HG03039 (cell line): ENCODE data around the gene GNA12.

Experiments used
- ATAC-seq: cut with Tn5 transposase; IDR thresholded peaks from one replicate; pipeline ENCODE4 v1.9.1; 2021; ENCODE audit warnings: mild to moderate bottlenecking, moderate library complexity; ENCODE audit not compliant: unreplicated experiment

The GNA12 gene

GRCh38 chr7:2844153-2845033 lies at the start of gene GNA12:
Gene GNA12, minus strand, starts transcription at chr7:2844308. Its CDS starts 147 bp downstream, at chr7:2844161.
- ATAC-seq: peak; percentile 91

GRCh38 chr7:2893411-2893861 lies 49.3 kb upstream of the GNA12 start:
- ATAC-seq: no peak

DNA sequence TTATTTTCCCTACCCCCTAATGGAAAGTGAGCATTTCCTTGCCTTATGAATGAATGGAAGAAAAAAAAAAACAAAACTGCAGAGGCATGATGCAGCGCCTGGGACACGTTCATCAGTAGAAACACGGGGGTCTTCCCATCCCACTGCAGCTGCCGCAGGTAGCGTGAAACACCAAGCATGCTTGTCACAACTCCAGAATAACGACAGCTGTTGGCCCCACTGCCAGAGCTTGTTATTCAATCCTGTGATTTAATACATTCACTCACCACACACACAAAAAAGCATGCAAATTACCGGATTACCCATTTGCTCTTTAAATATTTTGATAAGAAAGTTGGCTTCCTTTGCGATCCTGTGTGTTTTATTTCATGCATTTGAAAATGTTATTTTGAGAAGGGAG lies 48.4 kb upstream of the GNA12 start:
- no peak for ATAC-seq

DNA sequence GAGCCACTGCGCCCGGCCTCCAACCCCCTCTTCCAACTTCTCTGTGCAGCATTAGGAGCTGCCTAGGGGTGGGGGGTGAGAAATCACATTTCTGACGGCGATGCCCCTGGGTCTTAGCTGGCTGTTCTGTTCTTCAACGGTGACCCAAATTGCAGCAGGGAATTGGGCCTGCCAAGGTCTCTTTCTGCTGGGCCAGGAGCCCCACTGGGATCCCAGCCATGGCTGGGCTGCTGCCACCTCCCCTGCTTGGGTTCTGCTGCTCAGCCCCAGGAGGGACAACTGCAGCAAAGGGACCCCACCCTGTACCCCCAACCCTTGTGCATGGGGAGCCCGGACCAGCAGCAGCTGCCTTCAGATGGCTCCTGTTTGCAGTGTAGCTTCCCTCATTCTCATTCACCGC lies 43.7 kb upstream of the GNA12 start:
- ATAC-seq: no peak

- no peak for ATAC-seq
These were observed 42.8 kb upstream of the GNA12 start for GRCh38 chr7:2886900-2887299.

GRCh38 chr7:2886391-2886790 lies 42.3 kb upstream of the GNA12 start:
- ATAC-seq: no peak

DNA sequence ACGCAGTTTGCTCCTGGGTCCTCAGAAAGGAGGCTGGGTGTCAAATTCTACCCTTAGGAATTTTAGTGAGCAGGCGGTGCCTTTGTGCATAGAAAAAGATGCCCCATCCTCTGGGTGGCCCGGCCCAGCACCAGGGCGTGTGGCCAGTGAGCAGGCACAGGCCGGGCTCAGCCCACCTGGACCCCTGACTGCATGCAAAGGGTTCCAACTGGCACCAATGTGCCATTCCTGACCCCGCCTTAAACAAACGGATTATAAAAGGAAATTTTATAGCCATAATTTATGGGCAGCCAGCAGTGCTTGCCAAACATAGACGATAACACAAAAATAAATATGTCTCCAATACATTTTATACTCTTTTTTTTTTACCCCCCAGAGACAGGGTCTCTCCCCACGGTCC lies 40.1 kb upstream of the GNA12 start:
- no peak for ATAC-seq

DNA sequence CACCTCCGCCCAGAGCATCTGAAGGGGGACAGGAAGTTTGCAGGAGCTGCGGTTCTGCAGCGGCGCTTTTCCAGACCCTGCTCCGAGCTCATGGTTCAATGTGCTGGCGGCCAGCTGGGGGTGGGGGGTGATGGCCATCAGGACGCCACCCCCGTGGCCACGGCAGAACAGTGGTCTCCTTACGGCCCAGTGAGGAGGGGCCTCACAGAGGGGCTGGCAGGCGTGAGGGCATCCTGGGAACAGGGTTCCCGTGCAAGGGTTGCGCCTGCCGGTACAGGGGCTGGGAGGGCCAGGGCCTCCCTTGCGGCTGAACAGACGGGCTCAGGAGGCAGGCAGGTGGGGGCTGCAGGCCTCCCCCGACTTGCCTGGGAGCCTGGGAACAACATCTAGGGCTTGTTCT lies 39.0 kb upstream of the GNA12 start:
- ATAC-seq: no peak

- no peak for ATAC-seq
These were observed 38.0 kb upstream of the GNA12 start for GRCh38 chr7:2882111-2882510.

- ATAC-seq: no peak
These were observed 36.9 kb upstream of the GNA12 start for GRCh38 chr7:2880874-2881533.

GRCh38 chr7:2880051-2880450 lies 35.9 kb upstream of the GNA12 start:
- ATAC-seq: no peak

DNA sequence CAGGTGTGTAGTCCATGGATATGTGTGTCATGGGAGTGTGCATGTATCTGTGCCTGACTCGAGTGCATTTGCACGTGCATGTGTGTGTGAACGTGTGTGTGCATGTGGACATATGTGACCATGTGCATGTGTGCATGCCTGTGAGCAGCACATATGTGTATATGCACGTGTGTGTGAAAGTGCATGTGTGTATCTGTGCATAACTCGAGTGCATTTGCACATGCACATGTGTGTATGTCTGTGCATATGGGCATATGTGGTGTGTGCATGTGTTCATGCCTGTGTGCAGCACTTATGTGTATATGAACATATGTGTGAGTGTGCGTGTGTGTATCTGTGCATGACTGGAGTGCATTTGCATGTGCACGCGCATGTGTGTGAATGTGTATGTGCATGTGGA lies 35.2 kb upstream of the GNA12 start:
- ATAC-seq: no peak

GRCh38 chr7:2878306-2878705 lies 34.2 kb upstream of the GNA12 start:
- no peak for ATAC-seq

DNA sequence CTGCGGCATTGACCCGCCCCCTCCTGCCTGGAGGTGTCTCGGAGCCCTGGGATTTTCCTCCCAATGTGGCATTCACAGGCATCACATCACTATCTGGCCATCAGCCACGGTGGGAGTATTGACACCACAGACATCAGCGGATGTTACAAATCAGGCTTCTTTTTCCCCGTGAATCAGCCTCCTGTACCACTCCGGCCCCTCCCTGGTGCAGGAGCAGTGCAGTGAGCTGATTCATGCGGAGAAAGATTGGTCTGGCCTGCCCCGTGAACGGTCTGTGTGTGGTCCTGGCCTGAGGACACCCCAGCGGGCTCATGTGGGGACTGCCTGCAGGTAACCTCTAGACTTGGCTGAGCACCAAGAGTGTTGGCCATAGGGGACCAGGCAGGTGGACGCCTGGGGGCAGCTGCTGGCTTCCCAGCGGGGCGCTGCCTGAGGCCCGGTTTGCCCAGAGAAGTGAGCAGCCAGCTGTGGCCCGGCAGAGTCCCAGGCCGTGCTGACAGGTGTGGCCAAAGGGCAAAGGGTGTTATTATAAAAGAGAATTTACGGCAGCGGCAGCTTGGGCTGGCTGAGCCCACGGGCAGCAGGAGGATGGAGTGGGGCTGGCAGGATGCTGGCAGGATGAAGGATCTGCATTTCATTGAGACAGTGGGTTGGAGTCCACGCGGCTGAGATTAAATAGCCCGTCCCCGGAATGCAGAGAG lies 32.1 kb upstream of the GNA12 start:
- no peak for ATAC-seq

GRCh38 chr7:2873686-2874551 lies 29.8 kb upstream of the GNA12 start:
- no peak for ATAC-seq

DNA sequence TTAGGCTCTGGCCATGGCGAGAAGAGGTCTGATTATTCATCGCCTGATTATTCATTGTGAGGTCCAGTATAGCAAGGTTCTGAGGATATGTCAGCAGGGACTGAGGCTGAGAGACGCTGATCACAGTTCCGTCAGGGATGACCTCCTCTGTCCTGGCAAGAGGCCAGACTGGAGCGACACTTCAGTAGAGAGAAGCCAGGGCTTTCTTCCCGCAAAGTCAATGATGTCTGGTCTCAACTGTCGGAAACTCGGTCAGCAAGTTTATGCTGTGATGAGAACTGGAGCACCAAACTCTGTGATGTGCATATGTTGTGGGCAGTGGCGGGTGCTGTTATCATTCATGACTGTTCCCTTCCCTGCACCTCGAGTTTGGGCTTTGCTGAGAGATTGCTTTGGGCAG lies 29.0 kb upstream of the GNA12 start:
- no peak for ATAC-seq

DNA sequence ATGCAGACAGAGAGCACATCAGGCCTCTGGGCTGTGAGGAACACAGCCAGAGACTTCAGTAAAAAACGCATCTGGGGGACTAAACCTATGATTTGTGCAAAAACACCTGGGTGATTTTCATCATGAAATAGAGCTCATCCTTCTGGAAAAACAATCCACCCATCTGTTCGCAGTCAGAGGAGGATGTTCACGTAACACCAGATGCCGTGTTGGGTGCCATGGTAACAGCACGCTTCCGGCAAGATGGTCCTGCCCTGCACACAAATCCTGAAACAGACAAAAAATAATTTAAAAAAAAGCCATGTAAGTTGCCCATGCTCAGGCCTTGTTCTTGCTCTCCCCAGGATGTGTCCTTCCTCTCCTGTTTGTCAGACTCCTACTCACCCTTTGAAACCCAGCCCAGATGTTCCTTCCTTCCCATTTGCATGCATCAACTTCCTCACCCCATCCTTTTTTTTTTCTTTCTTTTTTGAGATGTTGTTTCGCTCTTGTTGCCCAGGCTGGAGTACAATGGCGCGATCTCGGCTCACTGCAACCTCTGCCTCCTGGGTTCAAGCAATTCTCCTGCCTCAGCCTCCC lies 28.3 kb upstream of the GNA12 start:
- ATAC-seq: no peak

DNA sequence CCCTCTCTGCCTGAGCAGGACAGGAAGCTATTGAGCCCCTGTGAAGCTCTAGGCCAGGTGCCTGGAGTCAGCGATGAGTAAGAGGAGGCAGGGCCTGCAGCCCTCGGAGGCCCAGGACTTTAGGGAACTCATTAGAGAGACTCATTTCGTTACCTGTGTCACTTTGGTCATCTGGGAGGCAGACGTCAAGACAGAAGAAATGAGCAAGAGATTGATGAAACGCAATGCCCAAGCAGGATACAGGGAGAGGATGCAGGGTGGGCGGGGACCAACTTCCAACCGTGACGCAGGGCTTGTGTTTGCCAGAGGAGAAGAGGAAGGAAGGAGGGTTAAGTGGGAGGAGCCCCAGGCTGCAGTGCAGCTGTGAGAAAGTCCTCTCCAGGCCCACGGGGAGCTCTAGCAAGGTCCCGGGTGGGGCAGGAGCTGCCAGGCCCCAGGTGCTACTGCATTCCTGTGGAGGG lies 26.4 kb upstream of the GNA12 start:
- ATAC-seq: no peak

DNA sequence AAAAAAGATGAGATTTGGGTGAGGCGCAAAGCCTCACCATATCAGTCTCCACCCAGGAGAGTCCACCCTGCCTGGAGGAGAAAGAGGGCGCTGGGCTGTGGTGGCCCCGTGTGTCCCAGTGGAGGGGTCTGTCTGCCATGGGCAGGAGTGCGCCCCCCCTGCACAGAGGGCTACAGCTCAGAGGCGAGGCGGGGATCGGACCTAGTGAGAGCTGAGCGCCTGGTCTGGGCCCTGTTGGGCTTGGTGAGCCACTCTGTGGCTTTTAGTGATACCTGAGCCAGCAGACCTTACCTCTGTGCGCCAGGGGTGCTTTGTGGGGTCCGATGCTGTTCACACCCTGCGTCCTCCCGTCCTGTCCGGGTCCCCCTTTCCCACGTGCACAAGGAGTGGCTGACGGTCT lies 25.9 kb upstream of the GNA12 start:
- ATAC-seq: no peak

DNA sequence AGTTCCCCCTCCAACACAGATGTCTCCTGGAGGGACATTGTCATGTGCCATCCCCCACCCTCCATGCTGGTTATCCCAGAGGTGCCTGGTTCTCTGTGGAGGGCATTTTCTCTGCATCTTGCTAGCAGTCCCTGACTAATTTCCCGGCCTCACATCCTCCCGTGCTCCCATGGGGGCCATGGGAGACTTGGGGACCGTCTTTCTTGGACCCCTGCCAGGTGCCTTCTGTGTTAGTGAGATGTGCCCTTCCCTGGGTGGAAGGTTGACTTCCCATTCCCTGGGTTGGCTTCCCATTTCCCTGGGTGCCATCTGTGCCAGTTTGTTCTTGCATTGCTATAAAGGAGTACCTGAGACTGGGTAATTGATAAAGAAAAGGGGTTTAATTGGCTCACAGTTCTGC lies 22.5 kb upstream of the GNA12 start:
- ATAC-seq: no peak
